GM12878 (cell line): ENCODE measurements around the gene COL25A1. TPM values are rescaled to one million over a fixed set of nuclear protein-coding genes. Genes with fewer than 3 reads are reported as not detected.

Experiments used
- ATAC-seq: fragments of 200-7000 bp; cut with Tn5 transposase; 3 replicates; pipeline ENCODE4 v1.9.1; 2020; ENCODE audit warnings: mild to moderate bottlenecking, moderate library complexity
- BruUV-seq: library from RNA; stranded (reverse); fragments of 400-500 nt; replicated peaks from 2 replicates; lab custom pipeline; 2021; lab: Mats Ljungman, UMichigan
- CTCF ChIA-PET: fragments of 300-600 bp; sonication (Branson Sonifier 250); formaldehyde crosslinking; extraction: SDS; loops from one replicate; lab custom pipeline; 2021; ENCODE audit warnings: inconsistent platforms; lab: Yijun Ruan, JAX
- POLR2A ChIA-PET: fragments of 350-600 bp; formaldehyde crosslinking; extraction: SDS; loops from one replicate; lab custom pipeline; 2021; ENCODE audit warnings: inconsistent platforms; lab: Charles Lee
- RAD21 ChIA-PET: fragments of 300-600 bp; sonication (Branson Sonifier 250); formaldehyde crosslinking; loops from one replicate; lab custom pipeline; 2023; ENCODE audit warnings: antibody characterized with exemption; ENCODE audit not compliant: unreplicated experiment; lab: Charles Lee
- SMC1A ChIA-PET: fragments of 300-600 bp; sonication (Branson Sonifier 250); formaldehyde crosslinking; loops from one replicate; lab custom pipeline; 2023; ENCODE audit not compliant: unreplicated experiment, uncharacterized antibody; lab: Charles Lee
- DNase-seq: peaks from one replicate; pipeline ENCODE4 v3.0.0-alpha.2; 2011; ENCODE audit warnings: low read depth, low spot score
- FAIRE-seq: peaks from 3 replicates; lab custom pipeline; 2011; peaks lifted over from hg19 to GRCh38; lab: Jason Lieb, UNC
- H2AFZ ChIP-seq: 2 replicates; pipeline ENCODE4 v1.6.0; 2011; ENCODE audit warnings: low read depth, low read length, control low read depth; ENCODE audit not compliant: control insufficient read depth
- H3K27ac ChIP-seq: 2 replicates; pipeline ENCODE4 v1.5.1; 2011; ENCODE audit warnings: control low read depth; ENCODE audit not compliant: control insufficient read depth, insufficient read depth
- H3K27me3 ChIP-seq, 2 experiments: replicated peaks in 1 of 2; 2 replicates each; pipeline versions ENCODE4 v1.6.0 to v1.6.1; 2011; ENCODE audit warnings: low read length in 1 of 2; ENCODE audit not compliant: control insufficient read depth in 2 of 2, insufficient read depth in 2 of 2
- H3K36me3 ChIP-seq, 2 experiments: 2 replicates each; pipeline ENCODE4 v1.5.1; 2011; ENCODE audit warnings: low read length in 1 of 2; ENCODE audit not compliant: control insufficient read depth in 2 of 2, insufficient read depth in 2 of 2
- H3K4me1 ChIP-seq: 2 replicates; pipeline ENCODE4 v1.6.1; 2011; ENCODE audit warnings: mild to moderate bottlenecking, low read length, moderate library complexity, mixed read lengths; ENCODE audit not compliant: control insufficient read depth, insufficient read depth
- H3K4me2 ChIP-seq: 2 replicates; pipeline ENCODE4 v1.6.0; 2011; ENCODE audit warnings: control low read depth; ENCODE audit not compliant: control insufficient read depth, insufficient read depth
- H3K4me3 ChIP-seq: fragments of 200-600 bp; sonication (generic); 2 replicates; pipeline ENCODE4 v1.5.1; 2016
- H3K79me2 ChIP-seq: 2 replicates; pipeline ENCODE4 v1.6.0; 2011; ENCODE audit warnings: low read length; ENCODE audit not compliant: control insufficient read depth, insufficient read depth
- H3K9ac ChIP-seq: 2 replicates; pipeline ENCODE4 v1.8.0; 2011; ENCODE audit warnings: low read length, control low read depth, mixed read lengths; ENCODE audit not compliant: control insufficient read depth, insufficient read depth
- H3K9me3 ChIP-seq: replicated peaks from 3 replicates; pipeline ENCODE4 v1.5.1; 2011; ENCODE audit warnings: mild to moderate bottlenecking, low read length; ENCODE audit not compliant: control insufficient read depth, insufficient read depth
- H4K20me1 ChIP-seq: 2 replicates; pipeline ENCODE4 v1.6.0; 2011; ENCODE audit not compliant: control insufficient read depth, insufficient read depth
- JUNB ChIP-seq: IDR thresholded peaks from 2 replicates; pipeline ENCODE4 v1.6.1; 2016; ENCODE audit warnings: antibody characterized with exemption, mild to moderate bottlenecking
- NR2C1 ChIP-seq: fragments of 450-650 bp; IDR thresholded peaks from 2 replicates; pipeline ENCODE4 v1.6.1; 2017; ENCODE audit warnings: antibody characterized with exemption, mild to moderate bottlenecking, moderate library complexity
- PAX8 ChIP-seq: fragments of 450-650 bp; IDR thresholded peaks from 2 replicates; pipeline ENCODE4 v1.6.1; 2017; ENCODE audit warnings: mild to moderate bottlenecking, moderate library complexity
- RAD21 ChIP-seq: IDR thresholded peaks from 2 replicates; pipeline ENCODE4 v1.6.1; 2011; ENCODE audit warnings: mild to moderate bottlenecking, low read depth, low read length, moderate library complexity; ENCODE audit not compliant: insufficient read depth
- ZBTB11 ChIP-seq: fragments of 450-650 bp; formaldehyde crosslinking; IDR thresholded peaks from 2 replicates; pipeline ENCODE4 v1.5.0; 2022; ENCODE audit warnings: mild to moderate bottlenecking, missing genetic modification characterization
- ZNF592 ChIP-seq: fragments of 450-650 bp; IDR thresholded peaks from 2 replicates; pipeline ENCODE4 v1.6.1; 2017; ENCODE audit warnings: mild to moderate bottlenecking, moderate library complexity
- WGBS: methylation state at CpG from one replicate; pipeline ENCODE4 v1.1.6; 2016; ENCODE audit warnings: low lambda C conversion rate; ENCODE audit not compliant: insufficient replicate concordance, insufficient coverage; ENCODE audit errors: missing lambda C conversion rate; 5-methylcytosine and 5-hydroxymethylcytosine counted together
- in situ Hi-C: fragments of 300-500 bp; cut with MboI; formaldehyde crosslinking; loops from 9 replicates; pipeline ENCODE4 v1.14.3; 2018; ENCODE audit warnings: mixed read lengths
- intact Hi-C: fragments of 100-400 bp; cut with micrococcal nuclease; formaldehyde crosslinking; loops from one replicate; pipeline ENCODE4 v1.14.2; 2022; ENCODE audit not compliant: unreplicated experiment
- polyA plus RNA-seq, 11 experiments: library from polyadenylated mRNA; depleted of rRNA in 4 of 11; unstranded in 6 of 11; stranded (reverse) in 5 of 11; fragments of >200 nt; fragmentation: Nextera tagmentation in 4 of 11; fragmentation: Illumina TruSeq in 1 of 11; extraction: Ambion mirVana in 4 of 11; extraction: Trizol in 1 of 11; gene quantifications; 1 replicate in 1 of 11; 2 replicates in 10 of 11; pipeline versions ENCODE4 v1.2.1 to v1.2.3, GENCODE V29; 2011 to 2016; ENCODE audit warnings: inconsistent platforms in 2 of 11, missing spikeins in 2 of 11, low read depth in 1 of 11
- total RNA-seq, 4 experiments: library from RNA; depleted of rRNA in 3 of 4; stranded (reverse); fragments of >200 nt in 3 of 4; fragmentation: Illumina TruSeq in 1 of 4; extraction: Trizol in 1 of 4; gene quantifications; 2 replicates each; pipeline versions ENCODE4 v1.2.1 to v1.2.3, GENCODE V29; 2013 to 2021

The COL25A1 gene
- total and polyA plus RNA-seq, 10 of the 15 experiments (the other 5 are each of a cell fraction or from before 2014, with no cell fraction given) = 0.01 to 0.26 (median 0.12) TPM; not detected in 6

- Histone ChIP-seq H3K36me3 (no peaks in the 10 kb centered on the region), H3K79me2 (no peaks in the 10 kb centered on the region), H4K20me1 (no peaks in the 10 kb centered on the region), H3K4me2 (no peak overlapping the region), H2AFZ (no peak overlapping the region), H3K9ac (no peak overlapping the region), H3K27me3 (no peaks in the 10 kb centered on the region), H3K27ac (no peak overlapping the region), H3K9me3 (no peaks in the 10 kb centered on the region), H3K4me1 (peaks cover 4% of the 10 kb centered on the region; the same call in 1 of the 2 replicates), H3K4me3 (no peak overlapping the region)
- no TSS peak for BruUV-seq
- in situ Hi-C loops = no loop called here
- TF ChIP-seq ZNF592 (no peak), RAD21 (no peak), ZBTB11 (CRISPR knock-in tag) (no peak), PAX8 (no peak), NR2C1 (no peak), JUNB (no peak)
- CTCF ChIA-PET = interaction anchor here (0.6 kb wide), 1 partner anchor 15 kb away, joined by 3 read pairs; no protein-coding TSS in a partner anchor
- intact Hi-C loops = no loop called here
- RAD21 ChIA-PET = no interaction called here
- no peak for ATAC-seq
- 0% methylated on average over 1 of the region's 1 CpG for WGBS
- POLR2A ChIA-PET = no interaction called here
- DNase-seq = no peak
- FAIRE-seq = no peak
- SMC1A ChIA-PET = interaction anchor here (1.0 kb wide), 1 partner anchor 11 kb away, joined by 3 read pairs; no protein-coding TSS in a partner anchor
Observed at GRCh38 chr4:108852691-108853090, 449.8 kb downstream of the COL25A1 start.
